Fibroblast of villous mesenchyme (primary cell): ENCODE data around the gene AVPR2. TPM values are rescaled to one million over a fixed set of nuclear protein-coding genes. Genes with fewer than 3 reads are reported as not detected.

Experiments
- DNase-seq: peaks from one replicate; pipeline ENCODE4 v3.0.0-alpha.2; 2010; ENCODE audit warnings: low read depth
- H3K4me3 ChIP-seq: 2 replicates; pipeline ENCODE4 v1.5.1; 2011; ENCODE audit warnings: low read depth, mild to moderate bottlenecking, low read length
- CTCF ChIP-seq: IDR thresholded peaks from 2 replicates; pipeline ENCODE4 v1.5.1; 2012; ENCODE audit warnings: low read depth, mild to moderate bottlenecking, low read length; ENCODE audit not compliant: insufficient read depth
- total RNA-seq: library from RNA; depleted of rRNA; stranded (reverse); fragments of >200 nt; gene quantifications from 2 replicates; pipeline ENCODE4 v1.2.3, GENCODE V29; 2012

The AVPR2 gene
- total RNA-seq, 1 donor = not detected

DNA sequence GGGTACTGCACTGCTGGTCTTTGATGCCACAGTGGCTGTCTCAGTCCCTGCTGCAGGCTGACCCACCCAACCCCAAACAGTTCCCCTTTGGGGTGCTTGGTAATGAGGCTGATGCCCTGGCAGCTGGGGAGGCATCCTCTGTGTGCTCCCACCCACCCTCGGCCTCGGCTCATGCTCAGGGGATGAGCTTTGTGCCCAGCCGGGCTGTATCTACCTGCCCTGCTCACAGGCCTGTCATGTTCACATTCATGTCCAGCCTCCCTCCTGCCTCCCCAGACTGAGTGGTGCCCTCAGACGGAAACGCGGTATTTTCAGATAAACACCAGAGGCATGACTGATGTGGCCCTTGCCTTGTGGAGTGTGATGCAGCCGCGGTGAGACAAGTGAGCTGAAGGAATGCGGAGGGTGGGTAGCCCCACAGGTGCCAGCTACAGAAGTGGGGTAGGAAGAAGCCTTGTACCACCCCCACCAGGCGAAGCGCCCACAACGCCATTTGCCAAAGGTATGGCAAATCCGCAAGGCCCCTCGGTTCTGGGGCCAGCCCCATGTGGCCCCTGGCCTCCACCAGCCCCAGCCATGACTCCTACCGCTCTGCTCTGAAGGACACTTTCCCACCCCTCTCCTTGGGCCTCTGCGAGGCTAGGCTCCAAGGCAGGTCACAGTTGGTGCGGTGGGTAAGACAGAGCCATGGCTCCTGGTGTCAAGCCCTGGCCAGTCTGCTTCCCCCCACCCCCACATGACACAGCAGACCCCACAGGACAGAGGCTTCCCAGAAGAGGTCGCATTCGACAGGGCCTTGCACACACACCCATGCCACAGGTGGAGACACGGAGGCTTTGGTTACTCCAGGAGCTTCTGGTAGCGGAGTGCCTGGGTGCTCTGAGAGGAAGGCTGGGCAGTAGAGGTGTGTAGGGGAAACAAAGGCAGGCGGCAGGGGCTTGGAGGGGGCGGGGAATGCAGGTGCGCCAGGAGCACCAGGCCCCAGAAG is 41.8 kb downstream of the AVPR2 start:
- no peak for DNase-seq
- no peak overlapping the region for H3K4me3 ChIP-seq
- TF ChIP-seq CTCF = no peak

GRCh38 chrX:153947009-153947769 is 42.7 kb downstream of the AVPR2 start:
- peak; percentile 88 for TF ChIP-seq CTCF
- peak; percentile 76 for DNase-seq
- no peak overlapping the region for H3K4me3 ChIP-seq

DNA sequence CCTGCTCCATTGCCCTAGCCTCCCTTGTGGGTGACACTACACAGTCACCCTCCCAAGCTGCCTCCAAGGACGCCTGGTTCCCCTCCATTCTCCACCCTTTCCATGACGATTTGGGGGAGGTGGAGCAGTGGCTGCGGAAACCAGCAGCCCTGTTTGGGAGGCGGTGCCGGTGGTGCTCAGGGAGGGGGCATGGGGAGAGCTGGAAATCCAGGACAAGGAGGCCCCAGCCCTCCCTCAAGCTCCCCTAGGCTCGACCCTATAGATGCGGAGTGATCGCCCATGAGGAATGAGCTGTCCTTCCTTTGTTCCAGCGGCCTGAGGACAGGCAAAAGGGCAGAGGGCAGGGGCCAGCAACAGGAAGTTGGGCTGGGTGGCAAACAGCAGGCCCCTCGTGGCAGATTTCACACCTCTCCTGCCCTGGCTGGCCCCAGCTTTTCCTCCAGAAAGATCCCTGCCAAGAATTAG is 43.6 kb downstream of the AVPR2 start:
- TF ChIP-seq CTCF = no peak
- DNase-seq = no peak
- H3K4me3 ChIP-seq = no peak overlapping the region

- H3K4me3 ChIP-seq = no peak overlapping the region
- no peak for TF ChIP-seq CTCF
- no peak for DNase-seq
Measured at GRCh38 chrX:153948847-153949805, 44.7 kb downstream of the AVPR2 start.

GRCh38 chrX:153950127-153950526 is 45.7 kb downstream of the AVPR2 start:
- no peak for TF ChIP-seq CTCF
- no peak overlapping the region for H3K4me3 ChIP-seq
- DNase-seq = no peak
